MM.1S (cell line): ENCODE measurements around the gene MAPK7.

Experiments used
- CTCF ChIP-seq: fragments of 300-600 bp; sonication (generic); IDR thresholded peaks from 2 replicates; pipeline ENCODE4 v1.5.1; 2016; ENCODE audit warnings: antibody characterized with exemption, low read length, mixed read lengths
- EZH2 ChIP-seq: fragments of 300-600 bp; sonication (generic); optimal IDR thresholded peaks from 2 replicates; pipeline ENCODE3; 2017; ENCODE audit warnings: low read depth, mild to moderate bottlenecking, antibody characterized with exemption, low read length, mixed read lengths

GRCh38 chr17:19365833-19366636, 12.3 kb upstream of the MAPK7 start:
- TF ChIP-seq CTCF (no peak), EZH2 (no peak)
